MCF 10A (cell line): ENCODE measurements around the gene VSTM2L. TPM values are rescaled to one million over a fixed set of nuclear protein-coding genes. Genes with fewer than 3 reads are reported as not detected.
A peak's percentile ranks its signal among the peaks of the same experiment; 100 is the strongest.

Experiments used
- BruUV-seq: library from RNA; stranded (reverse); fragments of 400-500 nt; replicated peaks from 2 replicates; lab custom pipeline; 2021; lab: Mats Ljungman, UMichigan
- CTCF ChIA-PET: fragments of 300-600 bp; sonication (Branson Sonifier 250); formaldehyde crosslinking; extraction: SDS; loops from one replicate; lab custom pipeline; 2021; ENCODE audit warnings: antibody characterized with exemption, inconsistent platforms; lab: Yijun Ruan, JAX
- POLR2A ChIA-PET: fragments of 300-600, 350-650 bp; sonication (Branson Sonifier 250); formaldehyde crosslinking; extraction: SDS; loops from one replicate; lab custom pipeline; 2020; ENCODE audit warnings: antibody characterized with exemption, inconsistent platforms; lab: Yijun Ruan, JAX
- DNase-seq: peaks from one replicate; pipeline ENCODE4 v3.0.0-alpha.2; 2018; ENCODE audit not compliant: unreplicated experiment
- H3K27ac Mint-ChIP-seq: one replicate; pipeline ENCODE4 v1.8.0; 2022; ENCODE audit warnings: mild to moderate bottlenecking, low read depth, mixed read lengths; ENCODE audit not compliant: unreplicated experiment
- H3K27me3 Mint-ChIP-seq: one replicate; pipeline ENCODE4 v1.8.0; 2022; ENCODE audit warnings: mixed read lengths; ENCODE audit not compliant: insufficient read depth, unreplicated experiment
- H3K36me3 Mint-ChIP-seq: one replicate; pipeline ENCODE4 v1.8.0; 2022; ENCODE audit warnings: mild to moderate bottlenecking, moderate library complexity, mixed read lengths; ENCODE audit not compliant: insufficient read depth, unreplicated experiment
- H3K4me1 Mint-ChIP-seq: one replicate; pipeline ENCODE4 v1.8.0; 2022; ENCODE audit warnings: mixed read lengths; ENCODE audit not compliant: insufficient read depth, unreplicated experiment
- H3K4me3 Mint-ChIP-seq: one replicate; pipeline ENCODE4 v1.8.0; 2022; ENCODE audit warnings: mild to moderate bottlenecking, moderate library complexity, mixed read lengths; ENCODE audit not compliant: unreplicated experiment
- H3K9me3 Mint-ChIP-seq: one replicate; pipeline ENCODE4 v1.8.0; 2022; ENCODE audit warnings: mixed read lengths; ENCODE audit not compliant: unreplicated experiment
- CTCF ChIP-seq: fragments of 200-600 bp; IDR thresholded peaks from one replicate; pipeline ENCODE4 v1.8.0; 2022; ENCODE audit warnings: antibody characterized with exemption, mild to moderate bottlenecking; ENCODE audit not compliant: unreplicated experiment
- intact Hi-C: fragments of 100-400 bp; cut with micrococcal nuclease; formaldehyde crosslinking; loops from 2 replicates; pipeline ENCODE4 v1.14.1; 2022
- total RNA-seq: library from RNA; stranded (reverse); gene quantifications from 2 replicates; pipeline ENCODE4 v1.2.3, GENCODE V29; 2022

Gene VSTM2L
- total RNA-seq, 1 experiment from 2014 or later: 15.6 TPM

DNA sequence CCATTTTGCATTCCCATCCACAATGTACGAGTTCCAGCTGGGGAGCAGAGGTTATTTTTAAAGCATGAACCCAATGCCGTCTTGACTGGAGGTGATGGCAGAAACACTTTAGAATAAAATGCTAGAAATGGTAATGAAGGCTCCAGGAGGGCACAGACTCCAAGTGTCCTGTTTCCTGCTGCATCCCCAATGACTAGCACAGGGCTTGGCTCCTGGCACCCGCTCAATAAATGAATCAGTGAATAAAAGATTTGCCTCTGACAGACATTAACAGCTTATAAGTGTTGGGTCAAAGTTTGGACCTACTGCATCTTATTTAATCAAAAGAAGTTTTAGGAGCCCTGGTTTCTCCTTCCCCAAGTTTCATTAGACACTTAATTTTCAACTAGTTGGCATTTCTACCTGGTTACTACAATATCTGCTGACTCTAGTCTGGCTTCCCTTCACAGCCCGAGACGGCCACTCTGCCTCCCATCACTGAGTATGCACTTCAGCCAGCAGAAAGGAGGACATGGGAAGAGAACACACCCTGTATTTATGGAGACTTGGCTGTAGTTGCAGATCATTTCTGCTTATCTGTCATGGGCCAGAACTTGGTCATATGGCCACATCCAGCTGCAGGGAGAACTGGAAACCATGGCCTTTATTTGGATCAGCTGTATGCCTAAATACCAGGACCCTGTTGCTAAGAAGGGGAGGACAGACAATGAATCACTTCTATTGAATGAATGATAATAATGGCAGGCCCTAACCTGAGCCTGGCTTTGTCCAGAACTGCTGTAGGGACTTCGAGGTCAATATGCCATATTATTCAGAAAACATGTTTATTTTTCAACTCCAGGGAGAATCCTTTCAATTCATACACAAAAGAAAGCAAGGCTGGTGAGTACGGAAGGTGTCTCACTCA lies 67.3 kb downstream of the VSTM2L start:
- no peak for TF ChIP-seq CTCF
- Mint-ChIP-seq H3K9me3 (no peaks in the 10 kb centered on the region), H3K27me3 (no peaks in the 10 kb centered on the region), H3K4me1 (peaks cover 16% of the 10 kb centered on the region), H3K36me3 (no peaks in the 10 kb centered on the region), H3K27ac (peak overlapping the region; percentile 60), H3K4me3 (no peak overlapping the region)
- peak; percentile 62 for DNase-seq
- POLR2A ChIA-PET: interaction anchor here (0.6 to 1.4 kb wide), 3 partner anchors 23 to 1590 kb away, joined by 3 read pairs; no protein-coding TSS in a partner anchor
- no TSS peak for BruUV-seq
- CTCF ChIA-PET: interaction anchor here (0.5 to 1.1 kb wide), 2 partner anchors 9 to 1531 kb away, joined by 4 read pairs; no protein-coding TSS in a partner anchor
- intact Hi-C loops: no loop called here

DNA sequence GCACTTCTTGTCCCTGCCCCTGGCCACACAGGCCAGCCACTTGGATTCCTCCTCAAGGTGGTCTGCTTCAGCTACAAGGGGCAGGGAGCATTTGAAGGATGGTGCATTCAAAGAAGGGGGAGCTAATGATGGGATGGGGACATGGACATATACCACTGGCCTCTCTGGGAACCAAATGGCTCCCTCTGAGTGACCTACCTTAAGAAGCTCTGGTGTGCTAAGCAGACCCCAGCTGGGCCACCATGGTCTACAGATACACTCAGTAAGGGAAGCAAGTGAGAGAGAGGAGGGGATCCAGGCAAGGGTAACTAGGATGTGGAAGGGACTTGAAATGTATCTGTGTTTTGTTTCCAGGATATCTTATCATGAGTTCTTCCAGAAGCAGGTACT lies 67.9 kb downstream of the VSTM2L start:
- DNase-seq: no peak
- CTCF ChIA-PET: interaction anchor here (1.1 kb wide), 1 partner anchor 9 kb away, joined by 4 read pairs; no protein-coding TSS in a partner anchor
- TF ChIP-seq CTCF: no peak
- no TSS peak for BruUV-seq
- Mint-ChIP-seq H3K4me3 (no peak overlapping the region), H3K4me1 (peaks cover 16% of the 10 kb centered on the region), H3K27ac (no peak overlapping the region), H3K9me3 (no peaks in the 10 kb centered on the region), H3K27me3 (no peaks in the 10 kb centered on the region), H3K36me3 (no peaks in the 10 kb centered on the region)
- POLR2A ChIA-PET: interaction anchor here (0.6 to 1.5 kb wide), 3 partner anchors 22 to 1589 kb away, joined by 3 to 4 read pairs (median 3); no protein-coding TSS in a partner anchor
- intact Hi-C loops: no loop called here

DNA sequence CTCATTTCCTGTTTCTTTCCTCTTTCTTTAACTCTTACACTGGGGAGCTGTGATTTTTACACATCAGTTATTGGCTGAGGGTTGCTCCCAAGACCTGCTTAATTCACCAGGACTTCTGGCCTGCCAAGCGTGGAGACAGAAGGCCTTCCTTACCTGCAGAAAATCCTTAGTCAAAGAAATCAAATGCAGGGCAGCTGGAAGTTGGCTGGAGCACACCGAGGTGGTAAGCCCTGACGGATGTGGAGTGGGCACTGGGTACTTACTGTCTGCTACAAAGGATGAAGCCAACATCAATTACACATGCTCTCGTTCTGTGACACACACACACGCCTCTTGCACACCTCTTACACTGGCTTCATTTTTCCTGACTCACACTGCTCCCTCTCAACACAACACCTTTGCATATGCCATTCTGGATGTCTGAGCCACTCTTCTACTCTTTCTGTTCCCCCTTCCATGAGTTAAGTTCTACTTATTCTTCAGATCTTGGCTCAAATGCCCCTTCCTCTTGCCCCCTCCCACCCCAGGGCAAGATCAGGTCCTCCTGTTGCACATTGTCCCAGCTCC lies 68.7 kb downstream of the VSTM2L start:
- no peak for DNase-seq
- Mint-ChIP-seq H3K27me3 (no peaks in the 10 kb centered on the region), H3K4me3 (no peak overlapping the region), H3K4me1 (peaks cover 16% of the 10 kb centered on the region), H3K27ac (no peak overlapping the region), H3K36me3 (no peaks in the 10 kb centered on the region), H3K9me3 (no peaks in the 10 kb centered on the region)
- TF ChIP-seq CTCF: no peak
- no TSS peak for BruUV-seq
- ChIA-PET POLR2A (interaction anchor here (0.6 to 1.5 kb wide), 2 partner anchors 23 to 973 kb away, joined by 4 read pairs; no protein-coding TSS in a partner anchor), CTCF (interaction anchor here (0.9 to 1.1 kb wide), 2 partner anchors 8 to 58 kb away, joined by 3 to 4 read pairs; no protein-coding TSS in a partner anchor)
- intact Hi-C loops: no loop called here
